Glutamatergic neuron (in vitro differentiated cells): ENCODE results near the gene BATF3. TPM values are rescaled to one million over a fixed set of nuclear protein-coding genes. Genes with fewer than 3 reads are reported as not detected.
"Not testable (repeated sequence)": the region's sequence is repeated elsewhere in the genome, so short reads cannot be mapped to it uniquely, and the experiment has no call there.

Source experiments
- DNase-seq: peaks from one replicate; pipeline ENCODE4 v3.0.0; 2022
- H3K27ac Mint-ChIP-seq: one replicate; pipeline ENCODE4 v1.8.0; 2020; ENCODE audit warnings: mild to moderate bottlenecking, mixed read lengths, inconsistent platforms; ENCODE audit not compliant: unreplicated experiment
- H3K27me3 Mint-ChIP-seq: one replicate; pipeline ENCODE4 v1.8.0; 2020; ENCODE audit warnings: mild to moderate bottlenecking, moderate library complexity, mixed read lengths, inconsistent platforms; ENCODE audit not compliant: unreplicated experiment
- H3K36me3 Mint-ChIP-seq: one replicate; pipeline ENCODE4 v1.8.0; 2020; ENCODE audit warnings: mild to moderate bottlenecking, mixed read lengths, inconsistent platforms; ENCODE audit not compliant: unreplicated experiment
- H3K4me1 Mint-ChIP-seq: one replicate; pipeline ENCODE4 v1.8.0; 2020; ENCODE audit warnings: mild to moderate bottlenecking, low read depth, mixed read lengths, inconsistent platforms; ENCODE audit not compliant: unreplicated experiment
- H3K4me3 Mint-ChIP-seq: one replicate; pipeline ENCODE4 v1.8.0; 2020; ENCODE audit warnings: mild to moderate bottlenecking, mixed read lengths, inconsistent platforms; ENCODE audit not compliant: unreplicated experiment
- H3K9me3 Mint-ChIP-seq: one replicate; pipeline ENCODE4 v1.8.0; 2020; ENCODE audit warnings: mild to moderate bottlenecking, moderate library complexity, mixed read lengths, inconsistent platforms; ENCODE audit not compliant: unreplicated experiment
- total RNA-seq: library from RNA; stranded (reverse); fragmentation: NEBNext Ultra II Directional; extraction: Animal tissue kit (Norgen Biotek cat#: 25700); gene quantifications from one replicate; pipeline ENCODE4 v1.2.1, GENCODE V29; 2021; ENCODE audit not compliant: unreplicated experiment
- TF ChIP-seq, protein P1 (sequence below): fragments of 200-600 bp; sonication (generic); IDR thresholded peaks from one replicate; pipeline ENCODE4 v1.5.0; 2021; ENCODE audit not compliant: partially characterized antibody, unreplicated experiment

Gene BATF3
- total RNA-seq, 1 donor from 2014 or later = 0.56 TPM

DNA sequence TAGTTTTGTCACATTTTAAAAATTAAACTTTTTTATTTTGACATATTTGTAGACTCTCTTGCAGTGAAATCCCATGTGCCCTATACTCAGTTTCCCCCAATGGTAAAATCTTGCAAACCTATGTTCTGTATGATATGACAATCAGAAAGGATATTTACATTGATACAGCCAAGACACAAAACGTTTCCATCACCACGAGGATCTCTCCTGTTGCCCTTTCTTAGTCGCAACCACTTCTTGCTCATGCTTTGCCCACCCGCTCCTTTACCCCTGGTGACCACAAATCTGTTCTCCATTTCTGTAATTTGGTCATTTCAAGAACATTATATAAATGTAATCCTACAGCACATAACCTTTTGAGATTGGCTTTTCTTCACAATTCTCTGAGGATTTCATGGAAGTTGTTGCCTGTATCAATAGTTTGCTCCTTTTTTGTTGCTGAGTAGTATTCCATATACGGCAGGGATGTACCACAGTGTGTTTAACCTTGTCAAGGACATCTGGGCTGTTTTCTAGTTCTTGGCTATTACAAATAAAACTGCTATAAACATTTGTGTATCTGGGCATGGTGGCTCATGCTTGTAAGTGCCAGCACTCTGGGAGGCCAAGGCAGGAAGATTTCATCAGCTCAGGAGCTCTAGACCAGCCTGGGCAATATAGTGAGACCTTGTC lies 14.0 kb upstream of the BATF3 start:
- Mint-ChIP-seq H3K27ac (no peak overlapping the region), H3K27me3 (no peaks in the 10 kb centered on the region), H3K4me3 (no peak overlapping the region), H3K4me1 (peaks cover 4% of the 10 kb centered on the region), H3K36me3 (no peaks in the 10 kb centered on the region), H3K9me3 (no peaks in the 10 kb centered on the region)
- TF ChIP-seq, protein P1, sequence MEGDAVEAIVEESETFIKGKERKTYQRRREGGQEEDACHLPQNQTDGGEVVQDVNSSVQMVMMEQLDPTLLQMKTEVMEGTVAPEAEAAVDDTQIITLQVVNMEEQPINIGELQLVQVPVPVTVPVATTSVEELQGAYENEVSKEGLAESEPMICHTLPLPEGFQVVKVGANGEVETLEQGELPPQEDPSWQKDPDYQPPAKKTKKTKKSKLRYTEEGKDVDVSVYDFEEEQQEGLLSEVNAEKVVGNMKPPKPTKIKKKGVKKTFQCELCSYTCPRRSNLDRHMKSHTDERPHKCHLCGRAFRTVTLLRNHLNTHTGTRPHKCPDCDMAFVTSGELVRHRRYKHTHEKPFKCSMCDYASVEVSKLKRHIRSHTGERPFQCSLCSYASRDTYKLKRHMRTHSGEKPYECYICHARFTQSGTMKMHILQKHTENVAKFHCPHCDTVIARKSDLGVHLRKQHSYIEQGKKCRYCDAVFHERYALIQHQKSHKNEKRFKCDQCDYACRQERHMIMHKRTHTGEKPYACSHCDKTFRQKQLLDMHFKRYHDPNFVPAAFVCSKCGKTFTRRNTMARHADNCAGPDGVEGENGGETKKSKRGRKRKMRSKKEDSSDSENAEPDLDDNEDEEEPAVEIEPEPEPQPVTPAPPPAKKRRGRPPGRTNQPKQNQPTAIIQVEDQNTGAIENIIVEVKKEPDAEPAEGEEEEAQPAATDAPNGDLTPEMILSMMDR = no peak
- DNase-seq = no peak

DNA sequence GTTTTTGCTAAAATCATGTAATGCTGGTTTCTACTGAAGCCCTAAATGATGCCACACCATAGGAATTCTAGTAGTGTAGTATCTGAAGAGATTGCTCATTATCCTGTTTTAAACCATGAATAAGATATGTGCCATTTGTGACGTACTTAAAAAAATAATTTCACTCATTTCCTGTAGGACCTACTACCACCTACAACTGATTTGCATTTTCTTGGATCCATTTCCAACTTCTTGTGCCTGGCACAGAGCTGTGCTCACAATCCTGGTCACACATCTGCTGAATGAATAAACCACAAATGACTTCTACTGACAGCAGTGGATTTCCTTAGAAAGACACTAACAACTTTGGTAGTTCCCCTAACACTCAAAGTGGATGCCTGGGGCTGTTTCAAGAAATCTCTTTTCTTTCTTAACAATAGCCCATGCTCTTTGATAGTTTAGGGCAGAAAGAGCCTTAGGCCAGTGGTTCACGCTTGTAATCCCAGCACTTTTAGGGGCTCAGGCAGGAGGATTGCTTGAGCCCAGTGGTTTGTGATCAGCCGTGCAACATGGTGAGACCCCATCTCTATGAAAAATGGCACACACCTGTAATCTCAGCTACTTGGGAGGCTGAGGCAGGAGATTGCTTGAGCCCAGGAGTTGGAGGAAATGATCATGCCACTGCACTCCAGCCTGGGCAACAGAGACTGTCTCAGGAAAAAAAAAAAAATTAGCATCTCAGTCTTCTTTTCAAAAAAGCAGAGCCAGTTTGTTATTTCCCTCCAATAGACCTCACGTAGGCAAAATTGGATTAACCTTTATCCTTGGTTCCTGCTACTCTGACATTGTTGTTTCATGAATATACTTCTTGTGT lies 13.0 kb upstream of the BATF3 start:
- Mint-ChIP-seq H3K27me3 (no peaks in the 10 kb centered on the region), H3K36me3 (no peaks in the 10 kb centered on the region), H3K27ac (no peak overlapping the region), H3K4me1 (peaks cover 4% of the 10 kb centered on the region), H3K4me3 (no peak overlapping the region), H3K9me3 (no peaks in the 10 kb centered on the region)
- no peak for DNase-seq
- TF ChIP-seq, protein P1 = no peak

DNA sequence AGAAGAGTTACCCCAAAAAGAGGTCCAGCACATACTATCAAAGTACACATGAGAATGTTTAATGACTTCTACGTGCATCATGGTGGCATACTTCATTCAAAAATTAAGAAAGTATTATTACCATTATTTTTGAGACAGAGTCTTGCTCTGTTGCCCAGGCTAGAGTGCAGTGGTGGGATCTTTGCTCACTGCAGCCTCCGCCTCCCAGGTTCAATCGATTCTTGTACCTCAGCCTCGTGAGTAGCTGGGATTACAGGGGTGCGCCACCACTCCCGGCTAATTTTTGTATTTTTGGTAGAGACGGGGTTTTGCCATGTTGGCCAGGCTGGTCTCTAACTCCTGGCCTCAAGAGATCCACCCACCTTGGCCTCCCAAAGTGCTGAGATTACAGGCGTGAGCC lies 12.3 kb upstream of the BATF3 start:
- not testable (repeated sequence) for H3K9me3 Mint-ChIP-seq, H3K27me3 Mint-ChIP-seq, H3K4me3 Mint-ChIP-seq, H3K27ac Mint-ChIP-seq, DNase-seq, H3K4me1 Mint-ChIP-seq, H3K36me3 Mint-ChIP-seq

DNA sequence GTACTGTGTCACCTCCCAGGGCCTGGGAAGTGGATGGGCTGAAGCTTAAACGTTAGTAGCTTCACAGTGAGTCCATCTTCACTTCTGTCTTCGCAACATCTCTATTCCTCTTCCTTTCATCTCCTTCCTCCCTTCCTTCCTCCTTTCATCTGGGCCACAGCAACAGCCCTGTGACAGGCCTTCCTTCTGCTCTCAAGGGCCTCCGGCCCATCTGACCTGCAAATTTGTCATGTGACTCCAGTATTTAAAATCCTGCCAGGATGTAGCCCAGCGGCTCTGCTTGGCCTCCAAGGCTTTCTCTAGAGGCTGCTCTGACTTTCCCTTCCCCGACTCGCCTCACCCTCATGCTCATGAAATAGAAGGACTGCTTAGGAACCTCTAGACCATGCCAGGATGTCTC lies 10.9 kb upstream of the BATF3 start:
- H3K36me3 Mint-ChIP-seq = no peaks in the 10 kb centered on the region
- no peaks in the 10 kb centered on the region for H3K27me3 Mint-ChIP-seq
- H3K27ac Mint-ChIP-seq = no peak overlapping the region
- no peak overlapping the region for H3K4me3 Mint-ChIP-seq
- H3K4me1 Mint-ChIP-seq = peaks cover 4% of the 10 kb centered on the region
- H3K9me3 Mint-ChIP-seq = no peaks in the 10 kb centered on the region
- TF ChIP-seq, protein P1 = no peak
- no peak for DNase-seq

DNA sequence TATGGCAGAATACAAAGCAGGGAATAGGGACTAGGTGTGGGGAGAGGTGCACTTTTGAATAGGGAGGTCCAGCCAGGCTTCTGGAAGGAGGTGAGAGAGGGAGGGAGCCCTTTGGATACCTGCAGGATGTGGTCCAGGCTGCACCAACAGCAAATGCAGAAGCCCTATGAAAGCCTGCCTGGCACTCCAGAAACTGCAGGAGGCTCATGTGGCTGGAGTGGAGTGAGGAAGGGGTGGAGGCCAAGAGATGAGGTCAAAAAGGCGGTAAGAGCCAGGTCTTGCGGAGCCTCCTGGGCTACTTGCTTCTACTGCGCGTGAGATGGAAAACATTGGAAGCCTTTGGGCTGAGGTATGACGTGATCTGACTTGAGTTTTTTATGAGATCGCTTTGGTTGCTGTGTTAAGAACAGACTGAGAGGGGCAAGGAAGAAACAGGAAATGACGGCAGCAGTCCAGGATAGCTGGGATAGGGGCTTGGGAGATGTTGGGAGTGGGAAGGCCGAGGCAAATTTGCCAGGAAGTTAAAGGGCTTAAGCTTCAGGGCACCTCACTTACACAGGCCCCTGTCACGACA lies 4.4 kb upstream of the BATF3 start:
- Mint-ChIP-seq H3K27ac (no peak overlapping the region), H3K27me3 (peaks cover 7% of the 10 kb centered on the region), H3K4me1 (no peaks in the 10 kb centered on the region), H3K9me3 (peaks cover 3% of the 10 kb centered on the region), H3K4me3 (no peak overlapping the region), H3K36me3 (no peaks in the 10 kb centered on the region)
- TF ChIP-seq, protein P1 = no peak
- no peak for DNase-seq
